PC-9 (cell line): ENCODE measurements around the gene CEBPB.

ENCODE experiments used
- EZH2 ChIP-seq: fragments of 200-600 bp; sonication (generic); IDR thresholded peaks from 2 replicates; pipeline ENCODE4 v1.8.0; 2017; ENCODE audit warnings: antibody characterized with exemption, low read depth
- TF ChIP-seq, protein P1 (sequence below): fragments of 200-600 bp; sonication (generic); conservative IDR thresholded peaks from 2 replicates; pipeline ENCODE4 v1.6.1; 2017; ENCODE audit warnings: mixed run types, antibody characterized with exemption, mild to moderate bottlenecking, moderate library complexity

DNA sequence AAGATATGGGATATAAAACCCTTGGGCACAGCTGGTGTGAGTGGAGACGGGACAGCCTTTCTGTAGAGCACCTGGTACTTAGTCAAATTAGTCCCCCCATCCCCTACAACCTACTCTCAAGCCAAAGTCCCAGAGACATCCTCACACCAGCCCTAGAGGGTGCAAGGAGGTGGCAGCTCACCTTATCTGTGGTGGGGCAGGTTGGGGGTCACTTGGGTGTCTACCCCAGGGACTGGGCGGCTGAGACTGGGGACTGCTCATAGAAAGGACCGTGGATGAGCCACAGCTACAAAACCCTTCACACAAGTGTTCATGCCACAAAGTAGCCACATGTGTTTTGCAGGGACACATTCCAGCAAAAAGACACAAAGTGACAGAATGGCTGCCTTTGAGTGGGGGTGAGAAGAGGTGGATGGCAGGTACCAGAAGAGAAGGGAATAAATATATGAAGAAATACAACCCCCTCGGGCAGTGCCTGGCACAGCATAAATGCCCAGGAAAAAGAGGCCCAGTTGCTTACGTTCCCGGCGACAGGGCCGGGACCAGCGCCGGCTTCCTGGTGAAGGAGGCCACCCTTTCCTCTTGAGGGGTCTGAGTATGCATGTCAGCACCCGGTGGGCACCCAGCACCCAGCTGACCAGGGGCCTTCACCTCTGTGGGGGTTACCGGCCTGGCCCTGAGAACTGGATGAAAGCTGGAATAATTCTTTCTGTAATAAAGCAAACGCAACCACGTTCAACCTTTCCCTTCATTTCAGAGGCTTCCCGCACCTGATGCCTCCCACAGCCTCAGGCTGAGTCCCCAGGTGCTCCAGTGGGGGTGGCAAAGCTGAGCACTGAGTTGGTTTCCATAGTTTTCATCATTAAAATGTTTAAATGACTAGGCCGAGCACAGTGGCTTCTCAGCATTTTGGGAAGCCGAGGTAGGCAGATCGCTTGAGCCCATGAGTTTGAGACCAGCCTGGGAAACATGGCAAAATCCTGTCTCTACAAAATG, 14.4 kb upstream of the CEBPB start:
- TF ChIP-seq, protein P1, sequence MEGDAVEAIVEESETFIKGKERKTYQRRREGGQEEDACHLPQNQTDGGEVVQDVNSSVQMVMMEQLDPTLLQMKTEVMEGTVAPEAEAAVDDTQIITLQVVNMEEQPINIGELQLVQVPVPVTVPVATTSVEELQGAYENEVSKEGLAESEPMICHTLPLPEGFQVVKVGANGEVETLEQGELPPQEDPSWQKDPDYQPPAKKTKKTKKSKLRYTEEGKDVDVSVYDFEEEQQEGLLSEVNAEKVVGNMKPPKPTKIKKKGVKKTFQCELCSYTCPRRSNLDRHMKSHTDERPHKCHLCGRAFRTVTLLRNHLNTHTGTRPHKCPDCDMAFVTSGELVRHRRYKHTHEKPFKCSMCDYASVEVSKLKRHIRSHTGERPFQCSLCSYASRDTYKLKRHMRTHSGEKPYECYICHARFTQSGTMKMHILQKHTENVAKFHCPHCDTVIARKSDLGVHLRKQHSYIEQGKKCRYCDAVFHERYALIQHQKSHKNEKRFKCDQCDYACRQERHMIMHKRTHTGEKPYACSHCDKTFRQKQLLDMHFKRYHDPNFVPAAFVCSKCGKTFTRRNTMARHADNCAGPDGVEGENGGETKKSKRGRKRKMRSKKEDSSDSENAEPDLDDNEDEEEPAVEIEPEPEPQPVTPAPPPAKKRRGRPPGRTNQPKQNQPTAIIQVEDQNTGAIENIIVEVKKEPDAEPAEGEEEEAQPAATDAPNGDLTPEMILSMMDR, result no peak
- no peak for TF ChIP-seq EZH2
